CD4-positive, alpha-beta memory T cell (primary cell): ENCODE data around the gene ALOX12. TPM values are rescaled to one million over a fixed set of nuclear protein-coding genes. Genes with fewer than 3 reads are reported as not detected.

Experiments used
- CTCF ChIA-PET: fragments of 350-600 bp; sonication (Branson Sonifier 250); formaldehyde crosslinking; loops from one replicate; lab custom pipeline; 2021; ENCODE audit warnings: inconsistent platforms; ENCODE audit not compliant: partially characterized antibody; lab: Charles Lee
- POLR2A ChIA-PET: fragments of 350-600 bp; sonication (Branson Sonifier 250); formaldehyde crosslinking; loops from one replicate; lab custom pipeline; 2021; ENCODE audit not compliant: partially characterized antibody; lab: Charles Lee
- DNase-seq, 5 donors: peaks; one replicate each; pipeline versions ENCODE4 v3.0.0 to v3.0.0-alpha.2; 2020 to 2022; ENCODE audit warnings: mixed read lengths in 1 of 5
- H3K27ac ChIP-seq: one replicate; pipeline ENCODE4 v1.7.0; 2013; ENCODE audit warnings: low read depth, low read length
- H3K27me3 ChIP-seq: 2 replicates; pipeline ENCODE4 v1.7.0; 2013; ENCODE audit warnings: mild to moderate bottlenecking, low read length, moderate library complexity; ENCODE audit not compliant: insufficient read depth
- H3K36me3 ChIP-seq: 2 replicates; pipeline ENCODE4 v1.7.0; 2013; ENCODE audit warnings: mild to moderate bottlenecking, low read length, moderate library complexity; ENCODE audit not compliant: insufficient read depth
- H3K4me1 ChIP-seq: 2 replicates; pipeline ENCODE4 v1.7.0; 2013; ENCODE audit warnings: mild to moderate bottlenecking, low read length, moderate library complexity; ENCODE audit not compliant: insufficient read depth
- H3K4me3 ChIP-seq, 2 donors: one replicate each; pipeline ENCODE4 v1.7.0; 2013; ENCODE audit warnings: low read length in 2 of 2, mild to moderate bottlenecking in 1 of 2
- H3K9me3 ChIP-seq, 2 donors: one replicate each; pipeline ENCODE4 v1.7.0; 2013; ENCODE audit warnings: low read length in 2 of 2, control low read depth in 1 of 2; ENCODE audit not compliant: control insufficient read depth in 1 of 2
- H3K27ac Mint-ChIP-seq, 7 donors: one replicate each; pipeline ENCODE4 v1.8.0; 2020 to 2021; ENCODE audit warnings: mixed read lengths in 7 of 7, mild to moderate bottlenecking in 6 of 7, inconsistent platforms in 3 of 7, moderate library complexity in 3 of 7
- H3K27me3 Mint-ChIP-seq, 2 donors: one replicate each; pipeline ENCODE4 v1.8.0; 2020 to 2021; ENCODE audit warnings: mixed read lengths in 2 of 2
- H3K36me3 Mint-ChIP-seq, 2 donors: one replicate each; pipeline ENCODE4 v1.8.0; 2020 to 2021; ENCODE audit warnings: mixed read lengths in 2 of 2, inconsistent platforms in 1 of 2, mild to moderate bottlenecking in 1 of 2
- H3K4me1 Mint-ChIP-seq, 4 donors: one replicate each; pipeline ENCODE4 v1.8.0; 2020 to 2021; ENCODE audit warnings: mixed read lengths in 4 of 4, mild to moderate bottlenecking in 1 of 4
- H3K4me3 Mint-ChIP-seq, 8 donors: one replicate each; pipeline ENCODE4 v1.8.0; 2020 to 2021; ENCODE audit warnings: mixed read lengths in 8 of 8, mild to moderate bottlenecking in 7 of 8, moderate library complexity in 6 of 8, inconsistent platforms in 3 of 8
- H3K9me3 Mint-ChIP-seq, 8 donors: one replicate each; pipeline ENCODE4 v1.8.0; 2020 to 2021; ENCODE audit warnings: mixed read lengths in 8 of 8, mild to moderate bottlenecking in 5 of 8, inconsistent platforms in 3 of 8, moderate library complexity in 1 of 8
- intact Hi-C: fragments of 100-400 bp; cut with micrococcal nuclease; formaldehyde crosslinking; loops from one replicate; pipeline ENCODE4 v1.15.1; 2023
- polyA plus RNA-seq, 2 donors: library from polyadenylated mRNA; unstranded; fragments of 300-500 nt; fragmentation: Illumina TruSeq; gene quantifications; one replicate each; pipeline ENCODE4 v1.2.3, GENCODE V29; 2021
- total RNA-seq, 2 experiments: library from RNA; stranded (reverse); gene quantifications; one replicate each; pipeline ENCODE4 v1.2.3, GENCODE V29; 2021

Gene ALOX12
- total and polyA plus RNA-seq, 4 experiments from 2014 or later: 0.19 TPM; not detected in 3

DNA sequence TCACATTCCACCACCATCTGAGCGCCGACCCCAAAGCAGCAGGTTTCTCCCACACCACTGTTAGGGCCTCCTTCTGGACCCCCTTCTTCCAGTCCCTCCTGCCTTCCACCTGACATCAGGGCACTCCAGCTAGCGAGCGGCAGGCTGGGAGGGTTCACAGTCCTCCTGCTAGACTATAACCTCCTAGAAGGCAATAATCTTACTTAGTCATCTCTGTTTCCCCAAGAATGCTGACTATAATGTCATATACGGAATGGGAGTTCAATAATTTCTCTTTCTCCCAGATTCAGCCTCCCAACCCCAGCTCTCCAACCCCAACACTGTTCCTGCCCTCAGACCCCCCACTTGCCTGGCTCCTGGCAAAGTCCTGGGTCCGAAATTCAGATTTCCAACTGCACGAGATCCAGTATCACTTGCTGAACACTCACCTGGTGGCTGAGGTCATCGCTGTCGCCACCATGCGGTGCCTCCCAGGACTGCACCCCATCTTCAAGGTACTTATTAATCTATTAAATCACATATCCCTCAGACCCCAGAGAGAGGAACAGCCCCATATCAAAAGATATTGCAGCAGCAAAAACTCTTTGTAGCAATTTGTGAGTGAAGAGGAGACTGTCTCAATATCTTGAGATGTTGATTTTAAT lies 5.6 kb downstream of the ALOX12 start:
- Mint-ChIP-seq H3K27me3 (no peaks in the 10 kb centered on the region), H3K4me3 (no peak overlapping the region), H3K36me3 (peaks cover 50 to 69% of the 10 kb centered on the region in 2 donors), H3K4me1 (peaks cover 11 to 17% (median 12%) of the 10 kb centered on the region in 4 donors), H3K9me3 (peaks cover 0 to 2% (median 0%) of the 10 kb centered on the region in 8 donors), H3K27ac (peak overlapping the region in 5 of 7 donors; percentile 25 to 84 (median 73))
- Histone ChIP-seq H3K9me3 (no peaks in the 10 kb centered on the region), H3K4me3 (no peak overlapping the region), H3K36me3 (peaks cover 47% of the 10 kb centered on the region), H3K4me1 (peaks cover 8% of the 10 kb centered on the region), H3K27me3 (no peaks in the 10 kb centered on the region), H3K27ac (no peak overlapping the region)
- ChIA-PET POLR2A (no interaction called here), CTCF (interaction anchor here (1.8 to 9.4 kb wide), 4 partner anchors 11 to 92 kb away, joined by 9 to 118 read pairs (median 56); partner anchors contain the start of gene RNASEK)
- peak in 4 of 5 donors; percentile 25 to 41 (median 30) for DNase-seq
- intact Hi-C loops: no loop called here

DNA sequence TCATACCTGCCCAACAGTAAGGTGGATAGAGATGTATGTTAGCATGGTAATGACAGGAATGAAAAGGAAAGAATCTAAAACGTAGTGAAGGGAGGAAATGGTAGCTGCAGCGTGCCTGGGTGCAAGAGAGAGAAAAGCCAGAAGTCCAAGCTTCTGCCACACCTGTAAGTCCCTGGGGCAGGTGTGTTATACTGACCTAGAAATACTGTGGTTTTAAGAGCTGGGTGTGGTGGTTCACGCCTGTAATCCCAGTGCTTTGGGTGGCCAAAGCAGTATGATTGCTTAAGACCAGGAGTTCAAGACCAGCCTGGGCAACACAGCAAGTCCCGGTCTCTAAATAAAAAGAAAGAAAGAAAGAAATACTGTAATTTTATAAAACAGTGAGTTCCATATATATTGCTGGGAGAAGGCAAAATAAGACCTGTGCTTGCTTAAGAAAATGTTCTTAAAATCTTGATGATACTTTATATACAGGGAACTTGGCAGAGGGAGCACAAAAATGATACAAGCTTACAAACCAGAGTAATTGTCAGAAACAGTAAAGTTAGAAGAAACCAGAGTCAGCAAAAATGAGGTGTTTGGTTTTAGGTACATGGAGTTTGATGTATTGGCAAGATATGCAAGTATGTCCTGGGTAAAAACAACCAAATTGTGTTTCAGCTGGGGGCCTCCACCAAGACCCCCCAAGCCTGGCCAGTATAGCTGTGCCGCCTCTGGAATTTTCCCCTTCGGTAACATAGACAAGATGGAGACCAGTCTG lies 6.6 kb downstream of the ALOX12 start:
- Histone ChIP-seq H3K36me3 (peaks cover 43% of the 10 kb centered on the region), H3K4me1 (peaks cover 8% of the 10 kb centered on the region), H3K4me3 (no peak overlapping the region), H3K9me3 (no peaks in the 10 kb centered on the region), H3K27me3 (no peaks in the 10 kb centered on the region), H3K27ac (no peak overlapping the region)
- DNase-seq: no peak
- intact Hi-C loops: no loop called here
- Mint-ChIP-seq H3K9me3 (peaks cover 0 to 2% (median 0%) of the 10 kb centered on the region in 8 donors), H3K36me3 (peaks cover 45 to 73% of the 10 kb centered on the region in 2 donors), H3K4me1 (peaks cover 14 to 22% (median 20%) of the 10 kb centered on the region in 4 donors), H3K4me3 (no peak overlapping the region), H3K27ac (peak overlapping the region in 2 of 7 donors; percentile 42 to 85), H3K27me3 (no peaks in the 10 kb centered on the region)
- CTCF ChIA-PET: interaction anchor here (0.9 to 9.4 kb wide), 7 partner anchors 10 to 160 kb away, joined by 3 to 118 read pairs (median 10); partner anchors contain the start of gene RNASEK
- POLR2A ChIA-PET: interaction anchor here (0.8 kb wide), 1 partner anchor 160 kb away, joined by 3 read pairs; no protein-coding TSS in a partner anchor

DNA sequence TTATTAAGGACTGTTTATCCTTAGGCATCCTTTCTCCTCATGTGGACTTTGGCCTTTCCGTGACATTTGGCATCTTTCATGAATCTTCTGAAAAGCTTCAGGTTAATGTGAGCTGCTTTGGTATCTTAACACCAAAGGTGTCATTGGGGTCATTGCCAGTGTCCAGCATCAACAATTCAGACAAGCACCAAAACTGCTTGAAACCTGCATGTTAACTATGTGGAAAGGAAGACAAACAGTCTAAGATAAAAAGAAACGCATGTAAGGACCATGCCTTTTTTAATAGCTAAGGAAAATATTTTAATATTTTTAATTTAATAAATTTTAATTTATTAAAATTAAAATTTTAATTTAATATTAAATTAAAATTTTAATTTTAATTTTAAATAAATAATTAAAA lies 7.9 kb downstream of the ALOX12 start:
- Mint-ChIP-seq H3K36me3 (peaks cover 35 to 68% of the 10 kb centered on the region in 2 donors), H3K4me3 (no peak overlapping the region), H3K4me1 (peaks cover 14 to 27% (median 24%) of the 10 kb centered on the region in 4 donors), H3K27ac (no peak overlapping the region), H3K9me3 (no peaks in the 10 kb centered on the region), H3K27me3 (no peaks in the 10 kb centered on the region)
- Histone ChIP-seq H3K4me1 (peaks cover 12% of the 10 kb centered on the region), H3K27me3 (no peaks in the 10 kb centered on the region), H3K27ac (no peak overlapping the region), H3K4me3 (no peak overlapping the region), H3K9me3 (no peaks in the 10 kb centered on the region), H3K36me3 (peaks cover 42% of the 10 kb centered on the region)
- POLR2A ChIA-PET: interaction anchor here (0.6 to 1.4 kb wide), 7 partner anchors 10 to 93 kb away, joined by 3 to 7 read pairs (median 3); partner anchors contain the start of gene SLC16A13
- DNase-seq: no peak
- CTCF ChIA-PET: interaction anchor here (0.7 to 9.4 kb wide), 28 partner anchors 8 to 553 kb away, joined by 3 to 118 read pairs (median 5); partner anchors contain the start of genes ALOX12, BCL6B and RNASEK
- intact Hi-C loops: loop anchor here (1.0 kb wide), 2 partner anchors 89 to 337 kb away; no protein-coding TSS in a partner anchor

DNA sequence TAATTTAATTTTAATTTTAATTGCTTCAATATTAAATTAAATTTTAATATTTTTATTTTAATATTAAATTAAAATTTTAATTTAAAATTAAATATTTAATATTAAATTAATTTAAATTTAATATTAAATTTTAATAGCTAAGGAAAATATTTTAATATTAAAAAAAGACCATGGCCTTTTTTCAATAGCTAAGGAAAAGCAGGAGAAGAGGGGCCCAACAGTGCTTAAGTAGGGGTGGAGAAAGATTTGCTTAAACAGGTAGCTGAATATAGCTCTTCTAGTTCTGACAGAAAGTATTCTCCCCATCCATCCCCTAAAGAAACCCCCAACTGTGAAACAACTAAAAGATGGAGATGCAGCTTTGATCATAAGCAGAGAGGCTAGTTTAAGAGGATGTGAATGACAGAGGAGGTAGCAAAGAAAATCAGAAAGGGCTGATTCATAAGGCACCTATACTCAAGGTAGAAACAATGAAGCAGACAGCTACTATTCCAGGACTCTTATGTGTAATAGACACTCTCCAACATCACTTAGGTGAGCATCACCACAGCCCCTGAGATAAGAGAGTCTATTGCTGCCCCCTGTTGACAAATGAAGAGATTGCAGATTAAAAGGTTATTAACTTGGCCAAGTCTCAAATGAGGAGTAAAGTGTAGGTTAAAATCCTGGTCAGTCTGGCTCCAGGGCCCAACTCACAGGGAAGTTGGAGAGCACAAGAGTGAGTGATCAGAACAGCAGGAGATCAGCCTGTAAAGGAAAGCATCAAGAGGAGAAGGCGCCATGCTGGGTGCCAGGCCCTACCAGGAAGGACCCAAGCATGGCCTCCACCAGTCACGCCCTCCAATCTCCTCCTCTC lies 8.8 kb downstream of the ALOX12 start:
- Mint-ChIP-seq H3K9me3 (no peaks in the 10 kb centered on the region), H3K4me1 (peaks cover 16 to 33% (median 28%) of the 10 kb centered on the region in 4 donors), H3K36me3 (peaks cover 28 to 61% of the 10 kb centered on the region in 2 donors), H3K27ac (peak overlapping the region; percentile 7 to 89 (median 81)), H3K4me3 (peak overlapping the region in 1 of 8 donors; percentile 5), H3K27me3 (no peaks in the 10 kb centered on the region)
- H3K27me3 ChIP-seq: no peaks in the 10 kb centered on the region
- CTCF ChIA-PET: interaction anchor here (0.5 to 9.4 kb wide), 29 partner anchors 8 to 554 kb away, joined by 3 to 118 read pairs (median 5); partner anchors contain the start of genes ALOX12, BCL6B and RNASEK
- intact Hi-C loops: loop anchor here (1.0 kb wide), 3 partner anchors 90 to 338 kb away; no protein-coding TSS in a partner anchor
- no peak overlapping the region for H3K4me3 ChIP-seq
- peaks cover 19% of the 10 kb centered on the region for H3K4me1 ChIP-seq
- POLR2A ChIA-PET: interaction anchor here (0.6 to 1.5 kb wide), 10 partner anchors 8 to 94 kb away, joined by 3 to 7 read pairs (median 3); partner anchors contain the start of gene SLC16A13
- peak; percentile 66 to 77 (median 77) for DNase-seq
- H3K27ac ChIP-seq: no peak overlapping the region
- no peaks in the 10 kb centered on the region for H3K9me3 ChIP-seq
- peaks cover 38% of the 10 kb centered on the region for H3K36me3 ChIP-seq

DNA sequence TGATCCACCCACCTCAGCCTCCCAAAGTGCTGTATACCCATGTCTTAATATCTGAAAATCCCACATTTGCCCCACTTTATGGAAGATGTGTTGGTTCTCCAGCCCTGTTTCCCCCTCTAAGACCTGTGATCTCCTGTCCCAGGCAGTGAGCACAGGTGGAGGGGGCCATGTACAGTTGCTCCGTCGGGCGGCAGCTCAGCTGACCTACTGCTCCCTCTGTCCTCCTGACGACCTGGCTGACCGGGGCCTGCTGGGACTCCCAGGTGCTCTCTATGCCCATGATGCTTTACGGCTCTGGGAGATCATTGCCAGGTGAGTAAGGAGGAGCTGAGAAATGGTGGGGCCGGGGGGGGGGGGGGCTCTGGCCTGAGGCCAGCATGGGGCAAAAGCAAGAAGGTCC lies 9.9 kb downstream of the ALOX12 start:
- ChIA-PET CTCF (interaction anchor here (1.6 to 9.4 kb wide), 6 partner anchors 16 to 163 kb away, joined by 5 to 118 read pairs (median 46); partner anchors contain the start of gene BCL6B), POLR2A (interaction anchor here (0.6 to 1.5 kb wide), 2 partner anchors 13 to 18 kb away, joined by 3 to 4 read pairs; no protein-coding TSS in a partner anchor)
- H3K27ac Mint-ChIP-seq: no peak overlapping the region
- H3K9me3 Mint-ChIP-seq: no peaks in the 10 kb centered on the region
- H3K36me3 ChIP-seq: peaks cover 31% of the 10 kb centered on the region
- no peak overlapping the region for H3K27ac ChIP-seq
- no peaks in the 10 kb centered on the region for H3K9me3 ChIP-seq
- peaks cover 24 to 44% (median 37%) of the 10 kb centered on the region in 4 donors for H3K4me1 Mint-ChIP-seq
- H3K4me3 Mint-ChIP-seq: no peak overlapping the region
- intact Hi-C loops: loop anchor here (1.0 kb wide), 1 partner anchor 162 kb away; no protein-coding TSS in a partner anchor
- H3K4me1 ChIP-seq: peaks cover 30% of the 10 kb centered on the region
- no peak overlapping the region for H3K4me3 ChIP-seq
- H3K36me3 Mint-ChIP-seq: peaks cover 23 to 56% of the 10 kb centered on the region in 2 donors
- H3K27me3 ChIP-seq: no peaks in the 10 kb centered on the region
- no peaks in the 10 kb centered on the region for H3K27me3 Mint-ChIP-seq
- DNase-seq: no peak

DNA sequence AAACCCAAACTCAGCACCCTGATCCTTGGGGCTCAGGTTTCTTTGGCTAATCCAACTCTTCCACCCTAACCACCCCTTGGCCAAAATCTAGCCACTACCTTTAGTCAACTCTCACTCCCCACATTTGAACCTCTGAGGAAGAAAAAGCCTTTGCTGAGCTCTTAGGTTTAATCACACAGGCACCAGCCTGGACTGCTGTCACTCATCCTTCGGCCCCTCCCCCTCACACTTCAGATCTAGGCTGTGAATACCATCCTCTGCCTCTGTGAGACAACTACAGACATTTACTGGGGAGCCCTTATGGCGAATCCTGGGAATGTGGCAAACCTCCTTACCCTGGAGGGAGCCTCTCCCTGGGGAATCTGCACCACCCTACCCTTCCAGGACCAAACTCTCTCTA lies 11.3 kb downstream of the ALOX12 start:
- peaks cover 16% of the 10 kb centered on the region for H3K36me3 ChIP-seq
- Mint-ChIP-seq H3K36me3 (peaks cover 10 to 46% of the 10 kb centered on the region in 2 donors), H3K4me1 (peaks cover 28 to 54% (median 43%) of the 10 kb centered on the region in 4 donors), H3K27me3 (no peaks in the 10 kb centered on the region), H3K4me3 (no peak overlapping the region), H3K27ac (peak overlapping the region in 5 of 7 donors; percentile 13 to 78 (median 59)), H3K9me3 (no peaks in the 10 kb centered on the region)
- POLR2A ChIA-PET: no interaction called here
- H3K27me3 ChIP-seq: no peaks in the 10 kb centered on the region
- H3K4me1 ChIP-seq: peaks cover 42% of the 10 kb centered on the region
- intact Hi-C loops: no loop called here
- H3K27ac ChIP-seq: no peak overlapping the region
- CTCF ChIA-PET: interaction anchor here (0.9 to 9.4 kb wide), 6 partner anchors 15 to 164 kb away, joined by 3 to 118 read pairs (median 30); no protein-coding TSS in a partner anchor
- no peak overlapping the region for H3K4me3 ChIP-seq
- H3K9me3 ChIP-seq: no peaks in the 10 kb centered on the region
- DNase-seq: no peak
